Activated CD4-positive, alpha-beta T cell treated with anti-CD3 and anti-CD28 coated beads for 48 hours (primary cell): ENCODE measurements around the gene INPP4A.
A peak's percentile ranks its signal among the peaks of the same experiment; 100 is the strongest.

Source experiments
- DNase-seq: peaks from one replicate; pipeline ENCODE4 v3.0.0-alpha.2; 2020

The INPP4A gene

DNA sequence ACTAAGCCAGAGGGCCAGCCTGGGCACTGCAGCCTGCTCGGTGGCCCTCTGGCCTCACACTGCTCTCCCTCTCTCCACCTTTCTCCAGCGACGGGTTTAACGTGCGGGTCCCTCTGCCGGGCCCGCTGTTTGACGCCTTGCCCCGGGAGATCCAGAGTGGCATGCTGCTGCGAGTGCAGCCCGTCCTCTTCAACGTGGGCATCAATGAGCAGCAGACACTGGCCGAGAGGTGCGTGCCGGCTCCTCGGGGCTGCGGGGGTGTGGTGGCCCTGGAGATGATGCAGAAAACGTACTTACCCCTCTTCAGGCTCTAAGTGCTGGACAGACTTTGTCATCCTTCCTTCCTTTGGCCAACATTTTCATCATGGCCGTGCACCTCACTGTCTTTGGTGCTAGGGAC lies 121.3 kb downstream of the INPP4A start:
- no peak for DNase-seq

DNA sequence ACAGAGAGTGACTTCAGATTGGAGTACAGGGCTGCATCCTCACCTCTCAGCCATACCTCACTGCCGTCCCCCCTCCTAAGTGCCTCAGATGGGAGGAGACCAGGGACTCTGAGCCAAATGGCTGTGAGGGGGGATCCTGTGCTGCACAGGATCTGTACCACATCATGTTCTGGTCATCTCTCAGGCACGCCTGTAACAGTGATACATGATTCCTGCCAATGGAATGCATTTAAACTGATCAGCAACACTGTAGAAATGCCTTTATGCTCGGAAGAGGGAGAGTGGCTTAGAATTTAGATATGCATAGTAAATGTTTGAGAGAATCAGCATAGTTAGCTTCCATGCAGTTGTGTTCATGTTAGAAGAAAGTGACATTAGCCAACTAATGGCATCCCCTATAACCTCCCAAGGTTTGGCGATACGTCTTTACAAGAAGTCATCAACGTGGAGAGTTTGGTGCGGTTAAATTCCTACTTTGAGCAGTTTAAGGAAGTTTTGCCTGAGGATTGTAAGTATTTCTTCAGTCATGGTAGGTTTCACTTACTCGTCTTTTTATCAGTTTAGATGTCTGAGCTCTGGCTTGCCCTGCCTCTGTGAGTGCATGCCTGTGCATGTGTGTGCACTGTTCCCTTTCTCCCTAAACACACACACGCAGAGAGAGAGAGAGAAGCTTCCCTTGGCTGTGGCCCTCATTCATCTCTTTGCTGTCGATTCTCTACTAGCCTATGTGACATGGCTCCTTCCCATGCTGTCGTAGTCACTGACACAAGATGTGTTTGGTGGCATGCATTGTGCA lies 123.7 kb downstream of the INPP4A start:
- no peak for DNase-seq

DNA sequence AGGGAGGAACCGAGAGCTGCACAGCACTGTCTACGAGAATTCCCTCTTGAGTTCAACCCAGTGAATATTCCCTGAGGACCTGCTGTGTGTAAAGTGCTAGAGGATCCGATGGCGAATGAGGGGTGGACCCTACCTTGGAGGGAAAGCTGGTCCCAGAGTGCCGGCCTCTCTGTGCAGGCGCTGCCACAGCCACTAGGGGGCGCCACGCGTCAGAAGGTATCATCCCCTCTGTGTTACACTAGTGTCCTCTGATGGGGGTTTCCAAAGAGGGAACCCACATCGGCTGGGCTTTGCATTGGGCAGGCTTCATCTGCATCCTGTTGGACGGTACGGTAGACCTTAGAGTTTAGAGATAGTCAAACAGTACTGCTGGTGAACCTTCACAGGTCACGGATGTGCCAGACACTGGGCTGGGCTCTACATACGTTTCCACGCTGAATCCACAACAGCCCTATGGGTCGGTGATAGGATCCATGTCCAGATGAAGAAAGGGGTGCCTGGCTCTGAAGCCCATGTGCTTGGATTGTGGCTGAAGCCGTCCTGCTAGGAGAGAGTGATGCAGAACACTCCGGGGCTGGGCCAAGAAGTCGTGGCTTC lies 124.6 kb downstream of the INPP4A start:
- peak; percentile 84 for DNase-seq

DNA sequence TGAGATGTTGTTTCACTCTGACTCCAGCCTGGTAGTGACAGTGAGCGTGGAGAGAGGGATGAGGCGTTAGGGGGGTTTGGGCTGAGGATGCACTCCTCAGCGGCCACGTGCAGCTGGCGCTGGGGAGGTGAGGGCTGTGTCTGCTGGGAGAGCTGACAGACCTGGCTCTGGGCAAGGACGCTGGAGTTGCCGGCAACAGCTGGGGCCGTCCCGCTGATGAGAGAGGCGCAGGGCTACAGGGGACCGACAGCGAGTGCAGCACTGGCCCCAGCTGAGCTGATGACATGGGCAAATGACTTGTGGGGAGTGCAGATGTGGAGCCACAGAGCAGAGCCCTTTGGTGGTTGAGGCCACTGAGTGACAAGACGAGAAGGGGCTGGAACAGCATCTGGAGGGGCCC lies 125.3 kb downstream of the INPP4A start:
- no peak for DNase-seq

DNA sequence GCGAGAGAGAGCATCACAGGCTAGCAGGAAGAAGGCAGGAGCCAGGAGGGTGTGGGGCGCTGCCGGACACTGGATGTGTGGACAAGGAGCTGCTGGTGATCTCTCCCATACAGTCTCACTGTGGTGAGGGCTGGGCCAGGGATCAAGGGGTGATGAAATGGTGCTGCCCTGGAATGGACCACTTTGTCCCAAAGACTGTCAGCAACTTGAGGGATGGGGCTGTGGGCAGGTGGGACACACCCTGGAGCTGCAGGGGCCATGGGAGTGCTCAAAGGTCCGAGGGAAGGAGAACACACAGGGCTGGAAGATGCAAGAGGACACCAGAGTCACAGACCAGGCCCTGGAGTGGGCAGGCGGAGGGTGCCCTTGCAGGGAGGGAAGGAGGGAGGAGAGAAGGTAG lies 125.7 kb downstream of the INPP4A start:
- DNase-seq: no peak

DNA sequence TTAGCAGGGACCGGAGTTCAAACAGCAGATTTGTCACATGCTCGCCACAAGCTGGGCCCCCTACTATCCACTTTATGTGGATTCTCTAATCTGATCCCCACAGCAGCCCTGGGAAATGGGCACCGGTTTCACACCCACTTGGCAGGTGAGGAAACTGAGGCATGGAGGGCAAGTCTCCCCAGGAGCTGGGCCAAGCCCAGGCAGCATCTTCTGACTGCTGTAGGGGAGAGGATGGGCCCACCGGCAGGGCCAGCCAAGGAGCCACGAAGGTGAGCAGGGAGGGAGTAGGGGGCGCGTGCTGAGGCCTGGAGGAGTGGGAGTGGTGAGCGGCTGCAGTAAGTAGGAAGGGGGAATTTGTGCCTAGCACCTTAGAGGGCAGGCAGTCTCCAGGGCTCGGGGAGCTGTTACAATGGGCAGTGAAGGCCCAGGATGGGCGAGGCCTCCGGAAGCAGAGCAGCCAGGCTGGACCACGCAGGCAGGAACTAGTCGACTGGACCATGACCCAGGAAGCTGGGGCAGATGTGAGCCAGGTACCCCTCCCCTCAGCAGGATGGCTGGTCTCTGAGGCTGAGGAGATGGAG lies 126.6 kb downstream of the INPP4A start:
- DNase-seq: no peak

DNA sequence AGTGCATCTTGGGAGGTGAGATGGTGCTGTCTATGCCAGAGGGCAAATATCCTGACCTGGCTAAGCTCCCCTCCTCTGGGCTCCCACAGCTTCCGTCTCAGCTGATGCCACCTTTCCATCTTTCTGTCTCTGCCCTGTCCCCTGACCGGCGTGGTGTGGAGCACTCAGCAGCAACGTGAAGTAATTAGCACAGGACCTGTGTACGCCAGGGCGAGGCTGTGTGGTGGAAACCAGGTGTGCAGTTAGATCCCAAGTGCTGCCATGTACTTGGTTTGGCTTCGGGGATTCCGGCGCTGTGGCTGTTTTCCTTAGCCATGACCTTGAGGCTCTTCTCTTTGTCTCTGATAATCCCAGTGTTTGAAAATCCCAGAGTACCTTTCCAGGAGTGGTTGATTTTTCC lies 127.1 kb downstream of the INPP4A start:
- DNase-seq: no peak

DNA sequence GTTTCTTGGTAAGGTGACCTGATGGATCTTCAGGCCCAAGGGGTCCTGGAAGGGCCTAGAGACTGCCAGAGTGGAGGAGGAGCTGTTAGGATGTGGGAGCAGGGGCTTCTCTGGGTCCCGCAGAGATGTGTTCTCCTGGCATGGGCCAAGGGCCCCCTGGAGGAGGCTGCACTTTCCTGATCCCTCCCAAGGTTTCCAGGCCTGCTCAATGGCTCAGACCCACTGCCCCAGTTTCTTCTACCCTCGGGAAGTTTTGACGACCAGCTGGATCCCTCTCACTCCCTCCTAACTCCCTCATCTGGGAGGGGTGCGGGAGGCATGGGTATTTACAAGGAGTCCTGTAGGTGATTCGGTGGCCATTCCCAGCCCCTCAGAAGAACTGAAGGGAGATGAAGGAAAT lies 127.6 kb downstream of the INPP4A start:
- no peak for DNase-seq

DNA sequence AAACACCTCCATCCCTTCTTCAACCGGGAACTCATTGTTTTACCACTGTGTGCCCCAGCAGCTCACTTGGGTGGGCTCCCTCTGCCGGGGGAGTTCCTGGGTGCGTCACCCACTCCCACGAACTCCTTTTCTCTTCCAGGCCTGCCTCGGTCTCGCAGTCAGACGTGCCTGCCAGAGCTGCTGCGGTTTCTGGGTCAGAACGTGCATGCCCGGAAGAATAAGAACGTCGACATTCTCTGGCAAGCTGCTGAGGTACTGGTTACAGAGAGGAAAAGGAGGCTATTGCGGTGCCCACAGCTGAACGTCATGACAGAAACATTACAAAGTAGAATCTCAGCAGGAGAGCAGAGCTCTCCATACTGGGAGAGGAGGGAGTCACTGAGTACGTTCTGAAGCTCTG lies 128.0 kb downstream of the INPP4A start:
- DNase-seq: no peak

DNA sequence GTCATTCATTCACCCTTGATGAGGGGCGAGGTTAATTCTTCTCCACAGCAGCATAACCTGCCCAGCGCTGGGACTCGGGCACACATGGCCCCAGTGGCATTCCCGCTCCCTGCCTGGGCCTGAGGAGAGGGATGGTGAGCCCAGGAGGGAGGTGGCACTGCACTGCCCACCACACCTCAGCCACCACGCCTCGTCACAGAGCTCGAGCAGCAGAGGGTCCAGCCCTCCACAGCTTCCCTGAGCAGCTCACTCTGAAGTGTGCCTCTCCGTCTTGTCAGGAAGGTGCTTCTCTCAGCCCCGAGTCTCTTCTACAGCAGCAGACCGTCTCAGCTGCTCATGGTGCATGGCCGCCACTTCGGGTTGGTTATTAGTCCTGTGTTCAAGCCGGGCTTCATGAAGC lies 128.8 kb downstream of the INPP4A start:
- DNase-seq: no peak

DNA sequence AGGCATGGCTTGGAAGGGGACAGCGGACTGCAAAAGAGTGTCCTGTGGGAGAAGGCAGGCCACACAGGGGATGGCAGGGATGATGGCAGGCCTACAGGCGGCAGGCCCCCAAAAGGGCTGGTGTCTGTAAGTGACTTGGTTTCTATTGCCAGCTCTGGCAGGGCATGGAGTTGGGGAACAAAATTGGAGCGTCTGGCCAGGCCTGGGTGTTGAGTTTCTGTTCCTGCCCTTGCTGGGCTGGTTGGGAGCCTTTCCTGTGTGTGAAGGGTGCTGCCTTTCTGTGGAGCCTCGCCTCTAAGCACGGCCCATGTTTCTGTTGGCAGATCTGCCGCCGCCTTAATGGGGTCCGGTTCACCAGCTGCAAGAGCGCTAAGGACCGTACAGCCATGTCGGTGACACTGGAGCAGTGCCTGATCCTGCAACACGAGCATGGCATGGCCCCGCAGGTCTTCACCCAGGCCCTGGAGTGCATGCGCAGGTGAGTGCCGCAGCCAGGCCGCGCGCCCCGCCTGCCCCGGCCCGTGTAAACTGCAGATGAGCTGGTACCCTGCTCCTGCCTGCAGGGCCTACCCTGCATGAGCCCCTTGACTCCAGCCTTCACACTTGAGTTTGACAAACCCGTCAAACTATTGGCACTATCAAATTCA lies 132.1 kb downstream of the INPP4A start:
- DNase-seq: no peak

DNA sequence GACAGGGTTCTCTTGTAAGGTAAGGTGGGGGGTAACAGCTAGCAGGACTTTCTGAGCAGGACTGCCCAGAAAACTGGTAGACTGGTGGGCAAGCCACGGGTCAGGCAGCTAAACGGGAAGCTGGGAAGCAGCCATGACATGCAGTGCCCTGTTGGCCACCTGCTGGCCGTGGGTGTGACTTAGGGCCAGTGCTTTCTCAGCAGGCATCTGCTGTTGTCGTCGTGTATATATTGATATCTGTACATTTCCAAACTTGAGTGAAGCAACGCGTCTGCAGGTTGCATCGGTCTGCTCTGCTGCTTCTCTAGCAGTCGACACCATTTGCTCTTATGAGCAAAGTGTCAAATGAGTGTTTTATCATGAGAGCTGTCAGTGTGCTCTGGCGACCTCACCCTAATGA lies 132.7 kb downstream of the INPP4A start:
- no peak for DNase-seq

DNA sequence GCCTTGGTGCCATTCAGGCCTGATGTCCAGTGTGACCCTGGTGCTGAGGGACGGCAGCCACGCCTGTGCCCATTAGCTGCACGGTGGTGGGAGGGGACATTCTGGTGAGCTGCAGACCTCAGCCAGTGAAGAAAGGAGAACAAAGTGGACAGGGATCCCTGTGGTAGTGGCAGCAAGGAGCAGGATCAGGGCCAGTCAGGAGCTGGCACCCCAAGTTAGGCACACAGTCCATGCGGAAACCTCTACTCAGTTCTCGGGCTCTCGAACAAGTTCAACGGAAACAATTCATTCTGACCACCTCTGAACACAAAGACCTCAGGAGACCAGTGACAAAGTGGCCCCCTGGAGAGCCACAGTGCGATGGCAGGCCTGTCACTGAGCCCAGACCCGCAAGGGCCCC lies 133.6 kb downstream of the INPP4A start:
- no peak for DNase-seq

DNA sequence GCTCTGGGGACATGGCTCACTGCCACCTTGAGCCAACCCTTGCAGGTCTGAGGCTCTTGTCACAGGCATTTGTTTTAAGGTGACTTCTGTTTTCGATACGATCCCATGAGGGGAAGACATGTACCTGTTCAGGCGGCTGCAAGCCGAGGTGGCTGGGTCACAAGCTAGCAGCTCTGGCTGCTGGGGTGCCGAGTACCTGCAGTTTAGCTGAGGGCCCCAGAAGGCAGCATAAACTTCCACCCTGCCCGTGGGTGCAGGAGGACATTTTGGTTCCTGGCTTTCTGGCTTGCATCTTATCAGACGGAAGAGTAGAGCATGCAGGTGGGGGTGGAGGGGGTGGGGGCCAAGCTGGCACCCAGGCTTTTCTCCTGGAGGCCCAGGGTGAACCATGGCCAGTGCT lies 135.3 kb downstream of the INPP4A start:
- no peak for DNase-seq

DNA sequence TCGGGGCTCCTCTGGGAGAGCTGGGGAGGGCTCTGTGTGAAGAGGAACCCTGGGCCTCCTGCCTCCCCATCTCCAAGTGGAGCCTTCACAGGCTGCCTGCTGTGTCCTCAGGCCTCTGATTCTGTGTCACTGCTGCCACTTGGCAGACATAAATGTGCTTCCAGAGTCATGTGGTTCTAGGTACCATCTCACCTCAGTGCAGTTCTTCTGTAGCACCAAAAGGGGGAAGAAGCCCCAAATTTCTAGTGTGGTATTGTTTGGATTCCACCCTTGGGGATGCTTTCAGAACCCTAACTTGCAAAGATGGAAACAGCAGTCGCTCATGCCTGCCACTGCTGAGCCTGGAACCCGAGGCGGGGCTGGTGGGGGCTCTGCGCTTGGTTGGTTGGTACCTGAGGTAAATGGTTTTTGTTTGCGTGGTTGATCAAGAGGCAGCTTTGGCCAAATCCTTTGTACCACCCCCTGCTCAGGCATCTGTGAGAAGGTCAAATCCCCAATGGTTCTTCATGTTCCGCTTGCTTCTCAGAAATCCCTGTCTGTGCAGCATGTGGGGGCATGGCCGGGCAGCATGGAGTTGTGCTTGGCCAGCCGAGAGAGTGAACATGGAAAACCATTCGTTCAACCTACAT lies 136.1 kb downstream of the INPP4A start:
- no peak for DNase-seq

DNA sequence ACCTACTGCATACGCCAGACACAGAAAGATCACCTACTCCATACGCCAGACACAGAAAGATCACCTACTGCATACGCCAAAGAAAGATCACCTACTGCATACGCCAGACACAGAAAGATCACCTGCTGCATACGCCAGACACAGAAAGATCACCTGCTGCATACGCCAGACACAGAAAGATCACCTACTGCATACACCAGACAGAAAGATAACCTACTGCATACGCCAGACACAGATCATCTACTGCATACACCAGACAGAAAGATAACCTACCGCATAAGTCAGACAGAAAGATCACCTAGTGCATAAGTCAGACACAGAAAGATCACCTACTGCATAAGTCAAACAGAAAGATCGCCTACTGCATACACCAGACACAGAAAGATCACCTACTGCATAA lies 137.9 kb downstream of the INPP4A start:
- no peak for DNase-seq

DNA sequence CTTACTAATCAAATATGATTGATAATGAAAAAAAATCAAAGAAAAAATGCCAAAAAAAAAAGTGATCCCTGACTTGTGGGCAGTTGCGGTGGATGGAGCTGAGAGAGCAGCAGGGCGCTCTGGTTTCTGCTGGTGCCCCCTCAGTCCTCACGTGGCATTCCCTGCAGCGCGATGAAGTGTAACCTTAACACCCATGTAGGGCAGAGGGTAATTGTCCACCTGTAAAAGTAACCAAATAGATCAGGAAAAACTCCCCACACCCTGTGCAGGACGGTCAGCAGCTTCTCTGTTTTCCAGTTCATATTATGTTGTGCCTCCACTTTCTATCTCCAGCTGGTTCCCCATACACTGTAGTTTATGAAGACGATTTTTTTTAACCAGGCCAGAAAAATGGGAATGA lies 138.6 kb downstream of the INPP4A start:
- no peak for DNase-seq

DNA sequence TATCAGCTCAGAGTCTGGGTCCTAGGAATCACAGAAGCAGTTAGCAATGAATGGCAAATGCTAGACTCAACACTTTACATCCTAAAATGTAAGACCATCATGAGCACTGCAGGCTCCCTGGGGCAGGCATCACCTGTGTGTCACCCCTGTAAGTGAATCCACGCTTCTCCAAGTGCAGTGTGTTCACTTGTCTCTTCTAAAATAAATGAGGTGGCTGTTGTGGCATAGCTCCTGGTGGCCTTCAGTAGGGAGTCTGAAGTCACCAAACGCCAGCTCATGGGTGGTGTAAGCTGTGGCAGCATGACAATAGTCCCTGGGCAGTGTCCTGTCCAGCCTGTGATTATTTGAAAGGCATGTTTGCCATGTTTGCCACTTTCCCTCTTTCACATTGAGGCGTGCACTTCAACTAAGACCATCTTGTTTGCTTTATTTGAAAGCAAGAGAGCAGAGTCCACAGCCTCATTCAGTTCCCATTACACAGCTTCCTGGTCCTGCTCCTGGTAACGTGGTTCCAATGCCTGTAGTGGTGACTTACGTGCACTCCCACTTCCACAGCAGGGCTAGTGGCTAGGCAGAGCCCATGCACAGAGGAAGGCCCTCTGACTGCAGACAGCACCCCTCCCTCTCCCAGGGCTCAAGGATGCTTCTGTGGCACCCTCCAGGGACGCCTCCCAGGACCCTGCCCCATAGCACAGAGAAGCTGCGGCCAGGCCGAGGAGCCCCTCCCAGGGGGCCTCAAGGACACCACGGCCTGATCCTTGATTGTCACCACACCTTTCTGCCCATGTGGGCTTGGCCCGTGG lies 139.4 kb downstream of the INPP4A start:
- DNase-seq: no peak

DNA sequence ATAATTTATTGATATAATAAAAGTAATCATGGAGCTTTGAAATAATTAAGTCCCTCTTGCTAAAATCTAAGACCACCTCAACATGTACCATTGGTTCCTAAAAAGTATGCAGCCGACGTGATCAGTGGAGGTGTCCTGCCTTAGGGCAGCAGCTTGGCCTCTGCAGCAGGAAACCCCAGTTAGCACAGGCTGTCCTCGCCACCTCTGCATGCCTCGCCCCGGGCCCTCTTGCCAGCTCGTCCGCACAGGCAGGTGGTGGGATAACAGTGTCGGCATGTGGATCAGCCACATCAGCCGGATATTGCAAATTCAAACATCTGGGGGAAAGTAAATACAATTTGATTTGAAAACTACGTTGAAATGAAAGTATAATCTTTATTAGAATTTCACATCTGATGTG lies 140.7 kb downstream of the INPP4A start:
- no peak for DNase-seq

DNA sequence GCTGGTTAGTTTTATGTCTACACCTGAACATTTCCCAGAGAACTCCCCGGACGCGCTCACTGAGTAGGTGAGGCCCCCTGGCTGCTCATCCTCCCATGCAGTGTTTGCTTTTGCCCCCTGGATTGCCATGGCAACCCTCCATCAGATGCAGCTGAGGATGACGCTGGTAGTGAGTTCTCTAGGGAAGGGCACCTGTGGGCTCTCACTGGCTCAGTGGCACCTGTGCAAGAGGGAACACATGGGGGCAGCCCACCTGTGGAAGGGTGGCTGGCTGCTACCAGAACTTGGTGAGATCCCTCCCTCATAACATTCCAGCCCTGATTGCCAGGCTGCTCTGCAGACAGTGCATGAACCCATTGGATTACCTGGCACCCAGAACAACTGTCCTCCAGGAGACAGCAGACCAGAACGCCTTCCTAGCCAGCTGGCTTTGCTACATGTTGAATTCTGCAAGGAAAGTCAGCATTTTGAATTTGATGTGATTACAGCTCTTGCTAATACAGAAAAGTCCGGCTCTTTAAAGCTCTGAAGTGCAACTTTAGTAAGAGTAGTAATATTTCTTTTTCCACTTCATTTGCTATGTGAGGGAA lies 142.0 kb downstream of the INPP4A start:
- no peak for DNase-seq

DNA sequence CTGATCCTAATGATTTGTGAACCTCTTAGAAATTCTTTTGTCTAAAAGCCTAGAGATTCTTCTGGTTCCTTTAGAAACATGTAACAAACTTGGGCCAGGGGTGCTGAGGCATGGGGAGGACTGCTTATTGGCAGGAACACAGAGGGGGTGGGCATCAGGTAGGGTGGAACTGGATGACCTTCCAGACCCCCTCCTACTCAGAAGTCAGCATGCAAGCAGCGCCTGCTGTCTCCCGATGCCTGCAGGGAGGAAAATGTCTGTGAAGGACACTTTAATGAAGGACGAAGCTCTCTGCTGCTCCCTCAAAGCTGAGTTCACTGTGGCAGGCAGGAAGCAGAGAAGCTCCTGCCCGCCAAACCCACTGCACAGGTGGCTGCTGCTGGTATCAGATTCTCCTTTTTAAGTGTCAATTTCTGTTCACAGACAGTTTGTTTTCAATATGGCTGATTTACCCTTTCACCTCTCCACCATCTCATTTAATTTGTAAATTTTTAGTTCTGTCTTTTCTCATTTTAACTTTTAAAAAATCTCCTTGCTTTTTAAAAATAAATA lies 144.3 kb downstream of the INPP4A start:
- no peak for DNase-seq

DNA sequence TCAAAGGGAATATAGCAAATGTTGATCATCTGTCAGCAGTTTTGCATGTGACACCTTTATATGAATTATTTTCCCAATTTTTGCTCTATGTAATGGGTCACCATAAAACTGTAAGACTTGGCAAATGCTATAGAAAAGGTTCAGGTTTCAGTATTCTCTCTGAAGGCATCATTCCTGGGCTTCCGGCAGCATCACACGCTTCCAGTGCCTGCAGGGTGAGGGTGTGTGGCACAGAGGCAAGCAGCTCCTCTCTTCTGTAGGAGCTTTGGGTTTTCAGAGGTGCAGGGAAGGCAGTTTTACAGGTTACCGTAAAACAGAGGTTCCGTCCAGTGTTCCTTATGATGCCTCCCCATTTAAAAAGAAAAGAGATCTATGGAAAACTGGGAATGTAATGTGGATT lies 144.8 kb downstream of the INPP4A start:
- DNase-seq: no peak
